CD4-positive, alpha-beta T cell (primary cell): Measurements from ENCODE around the gene SUPT7L. TPM values are rescaled to one million over a fixed set of nuclear protein-coding genes. Genes with fewer than 3 reads are reported as not detected.
A peak's percentile ranks its signal among the peaks of the same experiment; 100 is the strongest.

Source experiments
- ATAC-seq: fragments of 200-7000 bp; cut with Tn5 transposase; one replicate; pipeline ENCODE4 v1.10.0; 2022; ENCODE audit warnings: mild to moderate bottlenecking; ENCODE audit not compliant: poor library complexity
- CTCF ChIA-PET: fragments of 350-600 bp; sonication (Branson Sonifier 250); formaldehyde crosslinking; loops from one replicate; lab custom pipeline; 2021; ENCODE audit warnings: antibody characterized with exemption, inconsistent platforms; lab: Charles Lee
- POLR2A ChIA-PET: fragments of 350-600 bp; sonication (Branson Sonifier 250); formaldehyde crosslinking; loops from one replicate; lab custom pipeline; 2021; ENCODE audit warnings: antibody characterized with exemption, inconsistent platforms; lab: Charles Lee
- DNase-seq, 14 experiments: peaks; one replicate each; pipeline ENCODE4 v3.0.0-alpha.2; 2013 to 2020; ENCODE audit warnings: mixed read lengths in 2 of 14
- H3K27ac ChIP-seq, 2 donors: one replicate each; pipeline versions ENCODE4 v1.5.1 to v1.7.0; 2013; ENCODE audit warnings: low read length in 2 of 2, low read depth in 1 of 2, mild to moderate bottlenecking in 1 of 2
- H3K27me3 ChIP-seq, 2 experiments: 1 replicate in 1 of 2; 2 replicates in 1 of 2; pipeline versions ENCODE4 v1.6.1 to v1.7.0; 2013; ENCODE audit warnings: low read length in 2 of 2, control low read depth in 1 of 2, mild to moderate bottlenecking in 1 of 2, moderate library complexity in 1 of 2; ENCODE audit not compliant: insufficient read depth in 2 of 2, control insufficient read depth in 1 of 2
- H3K36me3 ChIP-seq: one replicate; pipeline ENCODE4 v1.6.1; 2013; ENCODE audit warnings: low read length, control low read depth; ENCODE audit not compliant: insufficient read depth
- H3K4me1 ChIP-seq: one replicate; pipeline ENCODE4 v1.6.1; 2013; ENCODE audit warnings: low read length, control low read depth; ENCODE audit not compliant: insufficient read depth
- H3K4me3 ChIP-seq: one replicate; pipeline ENCODE4 v1.5.1; 2013; ENCODE audit warnings: mild to moderate bottlenecking, low read length, moderate library complexity
- H3K9me3 ChIP-seq, 2 experiments: 1 replicate in 1 of 2; 2 replicates in 1 of 2; pipeline versions ENCODE4 v1.6.1 to v1.7.0; 2013; ENCODE audit warnings: low read length in 2 of 2, mild to moderate bottlenecking in 2 of 2, control low read depth in 1 of 2, moderate library complexity in 1 of 2; ENCODE audit not compliant: control insufficient read depth in 1 of 2, insufficient read depth in 1 of 2
- H3K27ac Mint-ChIP-seq: one replicate; pipeline ENCODE4 v1.8.0; 2020; ENCODE audit warnings: mixed read lengths
- H3K27me3 Mint-ChIP-seq: one replicate; pipeline ENCODE4 v1.8.0; 2021; ENCODE audit warnings: mixed read lengths
- H3K36me3 Mint-ChIP-seq: one replicate; pipeline ENCODE4 v1.8.0; 2021; ENCODE audit warnings: low read depth, mixed read lengths
- H3K4me1 Mint-ChIP-seq: one replicate; pipeline ENCODE4 v1.8.0; 2021; ENCODE audit warnings: low read depth, mixed read lengths
- H3K4me3 Mint-ChIP-seq: one replicate; pipeline ENCODE4 v1.8.0; 2020; ENCODE audit warnings: mild to moderate bottlenecking, mixed read lengths
- H3K9me3 Mint-ChIP-seq: one replicate; pipeline ENCODE4 v1.8.0; 2020; ENCODE audit warnings: mixed read lengths
- CTCF ChIP-seq: fragments of 200-600 bp; IDR thresholded peaks from one replicate; pipeline ENCODE4 v1.8.0; 2022; ENCODE audit warnings: antibody characterized with exemption, mild to moderate bottlenecking
- intact Hi-C, 2 experiments: fragments of 100-400 bp; cut with DNase I in 1 of 2; cut with micrococcal nuclease in 1 of 2; formaldehyde crosslinking; loops; one replicate each; pipeline versions ENCODE4 v1.15.1 to v1.9.0; 2023 to 2025; cut with DNase I, micrococcal nuclease
- total RNA-seq, 174 experiments: library from RNA in 2 of 174; stranded (reverse) in 2 of 174; gene quantifications; one replicate each; pipeline ENCODE4 v1.2.3 and lab custom pipeline; 2021 to 2026

SUPT7L gene
- total RNA-seq, 2 experiments from 2014 or later, result 48.5 to 52.2 TPM

DNA sequence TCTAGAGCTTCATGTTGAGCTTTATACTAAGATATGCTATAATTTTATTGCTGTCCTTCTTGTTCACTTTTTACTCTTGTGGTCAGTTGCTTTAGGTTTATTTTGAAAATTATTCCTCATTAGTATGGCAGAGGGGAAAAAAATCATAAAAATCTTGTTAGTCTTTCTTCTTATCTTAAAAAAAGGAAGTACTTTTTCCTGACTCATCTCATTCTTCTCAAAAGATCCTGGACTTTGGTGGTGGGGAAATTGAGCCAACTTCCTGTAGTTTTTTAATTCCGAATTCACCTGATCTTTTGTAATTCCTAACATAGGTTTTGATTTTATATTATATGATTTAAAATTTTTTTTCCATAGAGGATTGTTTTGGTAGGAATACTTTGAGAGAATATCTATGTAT is 4.0 kb upstream of the SUPT7L start:
- H3K4me3 Mint-ChIP-seq, result peak overlapping the region; percentile 25
- no peak overlapping the region for H3K27ac Mint-ChIP-seq
- no peak overlapping the region for H3K4me3 ChIP-seq
- H3K4me1 ChIP-seq, result peaks cover 23% of the 10 kb centered on the region
- H3K27me3 ChIP-seq, result no peaks in the 10 kb centered on the region
- ChIA-PET POLR2A (no interaction called here), CTCF (interaction anchor here (7.2 kb wide), 1 partner anchor 15 kb away, joined by 49 read pairs; no protein-coding TSS in a partner anchor)
- H3K9me3 ChIP-seq, result no peaks in the 10 kb centered on the region
- H3K27me3 Mint-ChIP-seq, result no peaks in the 10 kb centered on the region
- peaks cover 75% of the 10 kb centered on the region for H3K36me3 Mint-ChIP-seq
- peaks cover 45% of the 10 kb centered on the region for H3K36me3 ChIP-seq
- intact Hi-C loops, result loop anchor here in 1 of 2 experiments (10.0 kb wide), 2 partner anchors 183 to 453 kb away; partner anchors contain the start of genes ATRAID, CAD, IFT172 and SLC5A6
- DNase-seq, result no peak
- no peak overlapping the region for H3K27ac ChIP-seq
- no peak for ATAC-seq
- no peak for TF ChIP-seq CTCF
- H3K4me1 Mint-ChIP-seq, result peaks cover 38% of the 10 kb centered on the region
- H3K9me3 Mint-ChIP-seq, result no peaks in the 10 kb centered on the region

GRCh38 chr2:27664622-27665363 is 1.4 kb upstream of the SUPT7L start:
- H3K36me3 Mint-ChIP-seq, result peaks cover 75% of the 10 kb centered on the region
- POLR2A ChIA-PET, result interaction anchor here (1.7 kb wide), 1 partner anchor 237 kb away, joined by 10 read pairs; the partner anchor contains the start of gene NRBP1
- no peaks in the 10 kb centered on the region for H3K27me3 Mint-ChIP-seq
- peaks cover 50% of the 10 kb centered on the region for H3K4me1 Mint-ChIP-seq
- intact Hi-C loops, result loop anchor here in 1 of 2 experiments (5.0 to 10.0 kb wide), 5 partner anchors 82 to 1143 kb away; partner anchors contain the start of genes ATRAID, CAD, IFT172 and MRPL33
- H3K27ac Mint-ChIP-seq, result peak overlapping the region; percentile 93
- CTCF ChIA-PET, result interaction anchor here (1.2 to 7.2 kb wide), 4 partner anchors 11 to 39 kb away, joined by 3 to 49 read pairs (median 6); partner anchors contain the start of genes CCDC121 and GPN1
- H3K4me1 ChIP-seq, result peaks cover 26% of the 10 kb centered on the region
- peak overlapping the region in 1 of 2 donors; percentile 96 for H3K27ac ChIP-seq
- no peak for DNase-seq
- H3K36me3 ChIP-seq, result peaks cover 50% of the 10 kb centered on the region
- H3K4me3 ChIP-seq, result peak overlapping the region; percentile 91
- no peaks in the 10 kb centered on the region for H3K9me3 Mint-ChIP-seq
- H3K4me3 Mint-ChIP-seq, result peak overlapping the region; percentile 99
- TF ChIP-seq CTCF, result no peak
- no peaks in the 10 kb centered on the region for H3K27me3 ChIP-seq
- H3K9me3 ChIP-seq, result no peaks in the 10 kb centered on the region
- ATAC-seq, result no peak

GRCh38 chr2:27664154-27664574 is 750 bp upstream of the SUPT7L start:
- ATAC-seq, result peak; percentile 10
- ChIA-PET POLR2A (interaction anchor here (0.9 to 1.7 kb wide), 10 partner anchors 9 to 1231 kb away, joined by 3 to 20 read pairs (median 4); partner anchors contain the start of genes CCDC121, GPN1, MRPL33 and NRBP1), CTCF (interaction anchor here (1.6 to 7.2 kb wide), 3 partner anchors 19 to 40 kb away, joined by 5 to 49 read pairs (median 6); partner anchors contain the start of genes CCDC121 and GPN1)
- TF ChIP-seq CTCF, result no peak
- H3K9me3 Mint-ChIP-seq, result no peaks in the 10 kb centered on the region
- Histone ChIP-seq H3K36me3 (peaks cover 51% of the 10 kb centered on the region), H3K4me1 (peaks cover 26% of the 10 kb centered on the region), H3K27me3 (no peaks in the 10 kb centered on the region), H3K4me3 (peak overlapping the region; percentile 91), H3K27ac (peak overlapping the region; percentile 90 to 96), H3K9me3 (no peaks in the 10 kb centered on the region)
- H3K27me3 Mint-ChIP-seq, result no peaks in the 10 kb centered on the region
- H3K36me3 Mint-ChIP-seq, result peaks cover 75% of the 10 kb centered on the region
- intact Hi-C loops, result loop anchor here in 1 of 2 experiments (5.0 to 10.0 kb wide), 5 partner anchors 82 to 1143 kb away; partner anchors contain the start of genes ATRAID, CAD, IFT172 and MRPL33
- H3K27ac Mint-ChIP-seq, result peak overlapping the region; percentile 93
- peak overlapping the region; percentile 99 for H3K4me3 Mint-ChIP-seq
- peak in 1 of 14 experiments; percentile 5 for DNase-seq
- peaks cover 56% of the 10 kb centered on the region for H3K4me1 Mint-ChIP-seq
